GM12878 (cell line): ENCODE results near the gene LRP5. TPM values are rescaled to one million over a fixed set of nuclear protein-coding genes. Genes with fewer than 3 reads are reported as not detected.
A peak's percentile ranks its signal among the peaks of the same experiment; 100 is the strongest.

ENCODE experiments used
- ATAC-seq: fragments of 200-7000 bp; cut with Tn5 transposase; 3 replicates; pipeline ENCODE4 v1.9.1; 2020; ENCODE audit warnings: mild to moderate bottlenecking, moderate library complexity
- BruUV-seq: library from RNA; stranded (reverse); fragments of 400-500 nt; replicated peaks from 2 replicates; lab custom pipeline; 2021; lab: Mats Ljungman, UMichigan
- CTCF ChIA-PET: fragments of 300-600 bp; sonication (Branson Sonifier 250); formaldehyde crosslinking; extraction: SDS; loops from one replicate; lab custom pipeline; 2021; ENCODE audit warnings: inconsistent platforms; lab: Yijun Ruan, JAX
- POLR2A ChIA-PET: fragments of 350-600 bp; formaldehyde crosslinking; extraction: SDS; loops from one replicate; lab custom pipeline; 2021; ENCODE audit warnings: inconsistent platforms; lab: Charles Lee
- RAD21 ChIA-PET: fragments of 300-600 bp; sonication (Branson Sonifier 250); formaldehyde crosslinking; loops from one replicate; lab custom pipeline; 2023; ENCODE audit warnings: antibody characterized with exemption; ENCODE audit not compliant: unreplicated experiment; lab: Charles Lee
- SMC1A ChIA-PET: fragments of 300-600 bp; sonication (Branson Sonifier 250); formaldehyde crosslinking; loops from one replicate; lab custom pipeline; 2023; ENCODE audit not compliant: unreplicated experiment, uncharacterized antibody; lab: Charles Lee
- DNase-seq: peaks from one replicate; pipeline ENCODE4 v3.0.0-alpha.2; 2011; ENCODE audit warnings: low read depth, low spot score
- FAIRE-seq: peaks from 3 replicates; lab custom pipeline; 2011; peaks lifted over from hg19 to GRCh38; lab: Jason Lieb, UNC
- H2AFZ ChIP-seq: 2 replicates; pipeline ENCODE4 v1.6.0; 2011; ENCODE audit warnings: low read depth, low read length, control low read depth; ENCODE audit not compliant: control insufficient read depth
- H3K27ac ChIP-seq: 2 replicates; pipeline ENCODE4 v1.5.1; 2011; ENCODE audit warnings: control low read depth; ENCODE audit not compliant: control insufficient read depth, insufficient read depth
- H3K27me3 ChIP-seq, 2 experiments: replicated peaks in 1 of 2; 2 replicates each; pipeline versions ENCODE4 v1.6.0 to v1.6.1; 2011; ENCODE audit warnings: low read length in 1 of 2; ENCODE audit not compliant: control insufficient read depth in 2 of 2, insufficient read depth in 2 of 2
- H3K36me3 ChIP-seq, 2 experiments: 2 replicates each; pipeline ENCODE4 v1.5.1; 2011; ENCODE audit warnings: low read length in 1 of 2; ENCODE audit not compliant: control insufficient read depth in 2 of 2, insufficient read depth in 2 of 2
- H3K4me1 ChIP-seq: 2 replicates; pipeline ENCODE4 v1.6.1; 2011; ENCODE audit warnings: mild to moderate bottlenecking, low read length, moderate library complexity, mixed read lengths; ENCODE audit not compliant: control insufficient read depth, insufficient read depth
- H3K4me2 ChIP-seq: 2 replicates; pipeline ENCODE4 v1.6.0; 2011; ENCODE audit warnings: control low read depth; ENCODE audit not compliant: control insufficient read depth, insufficient read depth
- H3K4me3 ChIP-seq: fragments of 200-600 bp; sonication (generic); 2 replicates; pipeline ENCODE4 v1.5.1; 2016
- H3K79me2 ChIP-seq: 2 replicates; pipeline ENCODE4 v1.6.0; 2011; ENCODE audit warnings: low read length; ENCODE audit not compliant: control insufficient read depth, insufficient read depth
- H3K9ac ChIP-seq: 2 replicates; pipeline ENCODE4 v1.8.0; 2011; ENCODE audit warnings: low read length, control low read depth, mixed read lengths; ENCODE audit not compliant: control insufficient read depth, insufficient read depth
- H3K9me3 ChIP-seq: replicated peaks from 3 replicates; pipeline ENCODE4 v1.5.1; 2011; ENCODE audit warnings: mild to moderate bottlenecking, low read length; ENCODE audit not compliant: control insufficient read depth, insufficient read depth
- H4K20me1 ChIP-seq: 2 replicates; pipeline ENCODE4 v1.6.0; 2011; ENCODE audit not compliant: control insufficient read depth, insufficient read depth
- ASH2L ChIP-seq: fragments of 300-600, 200-600 bp; sonication (generic); IDR thresholded peaks from 2 replicates; pipeline ENCODE4 v1.6.1; 2017; ENCODE audit warnings: low read depth, mild to moderate bottlenecking, borderline replicate concordance
- BMI1 ChIP-seq: fragments of 450-650 bp; IDR thresholded peaks from 2 replicates; pipeline ENCODE4 v1.6.1; 2016; ENCODE audit warnings: mild to moderate bottlenecking, moderate library complexity, borderline replicate concordance
- CUX1 ChIP-seq: IDR thresholded peaks from 2 replicates; pipeline ENCODE4 v1.6.1; 2012; ENCODE audit warnings: improper control_type of control experiment, low read depth, low read length; ENCODE audit not compliant: insufficient replicate concordance
- FOS ChIP-seq: IDR thresholded peaks from 3 replicates; pipeline ENCODE4 v1.6.1; 2011; ENCODE audit warnings: borderline replicate concordance; ENCODE audit not compliant: insufficient read length; ENCODE audit errors: extremely low read depth
- MEF2B ChIP-seq: fragments of 450-650 bp; IDR thresholded peaks from 2 replicates; pipeline ENCODE4 v1.6.1; 2018; ENCODE audit warnings: mild to moderate bottlenecking, moderate library complexity; ENCODE audit not compliant: partially characterized antibody, poor library complexity, severe bottlenecking
- NR2F1 ChIP-seq: fragments of 450-650 bp; conservative IDR thresholded peaks from 2 replicates; pipeline ENCODE4 v1.6.1; 2017; ENCODE audit warnings: mild to moderate bottlenecking
- SIX5 ChIP-seq: IDR thresholded peaks from 2 replicates; pipeline ENCODE4 v1.6.1; 2011; ENCODE audit warnings: mild to moderate bottlenecking, low read depth, low read length, moderate library complexity; ENCODE audit not compliant: severe bottlenecking
- STAT3 ChIP-seq: IDR thresholded peaks from 2 replicates; pipeline ENCODE4 v1.6.1; 2011; ENCODE audit warnings: low read depth, low read length, improper control_type of control experiment
- YY1 ChIP-seq: IDR thresholded peaks from 2 replicates; pipeline ENCODE4 v1.6.1; 2011; ENCODE audit warnings: low read depth, mild to moderate bottlenecking, low read length
- ZBTB4 ChIP-seq: fragments of 450-650 bp; formaldehyde crosslinking; IDR thresholded peaks from 2 replicates; pipeline ENCODE4 v1.4.0; 2022; ENCODE audit warnings: mild to moderate bottlenecking, moderate library complexity
- ZNF24 ChIP-seq: fragments of 450-650 bp; IDR thresholded peaks from 2 replicates; pipeline ENCODE4 v1.6.1; 2017; ENCODE audit warnings: antibody characterized with exemption, mild to moderate bottlenecking
- WGBS: methylation state at CpG from one replicate; pipeline ENCODE4 v1.1.6; 2016; ENCODE audit warnings: low lambda C conversion rate; ENCODE audit not compliant: insufficient replicate concordance, insufficient coverage; ENCODE audit errors: missing lambda C conversion rate; 5-methylcytosine and 5-hydroxymethylcytosine counted together
- in situ Hi-C: fragments of 300-500 bp; cut with MboI; formaldehyde crosslinking; loops from 9 replicates; pipeline ENCODE4 v1.14.3; 2018; ENCODE audit warnings: mixed read lengths
- intact Hi-C: fragments of 100-400 bp; cut with micrococcal nuclease; formaldehyde crosslinking; loops from one replicate; pipeline ENCODE4 v1.14.2; 2022; ENCODE audit not compliant: unreplicated experiment
- polyA plus RNA-seq, 11 experiments: library from polyadenylated mRNA; depleted of rRNA in 4 of 11; unstranded in 6 of 11; stranded (reverse) in 5 of 11; fragments of >200 nt; fragmentation: Nextera tagmentation in 4 of 11; fragmentation: Illumina TruSeq in 1 of 11; extraction: Ambion mirVana in 4 of 11; extraction: Trizol in 1 of 11; gene quantifications; 1 replicate in 1 of 11; 2 replicates in 10 of 11; pipeline versions ENCODE4 v1.2.1 to v1.2.3, GENCODE V29; 2011 to 2016; ENCODE audit warnings: inconsistent platforms in 2 of 11, missing spikeins in 2 of 11, low read depth in 1 of 11
- total RNA-seq, 4 experiments: library from RNA; depleted of rRNA in 3 of 4; stranded (reverse); fragments of >200 nt in 3 of 4; fragmentation: Illumina TruSeq in 1 of 4; extraction: Trizol in 1 of 4; gene quantifications; 2 replicates each; pipeline versions ENCODE4 v1.2.1 to v1.2.3, GENCODE V29; 2013 to 2021

The LRP5 gene
- total and polyA plus RNA-seq, 10 of the 15 experiments (the other 5 are each of a cell fraction or from before 2014, with no cell fraction given) = 0.37 to 34.0 (median 6.6) TPM

- DNase-seq = no peak
- RAD21 ChIA-PET = interaction anchor here (1.2 kb wide), 1 partner anchor 27 kb away, joined by 3 read pairs; no protein-coding TSS in a partner anchor
- Histone ChIP-seq H3K79me2 (peaks cover 80% of the 10 kb centered on the region), H3K27me3 (no peaks in the 10 kb centered on the region), H2AFZ (no peak overlapping the region), H3K4me1 (peaks cover 43% of the 10 kb centered on the region), H4K20me1 (peaks cover 14% of the 10 kb centered on the region), H3K4me2 (peak overlapping the region; percentile 49; the same call in 1 of the 2 replicates), H3K9me3 (peaks cover 1% of the 10 kb centered on the region; the same call in 1 of the 3 replicates), H3K36me3 (peaks cover 4 to 6% of the 10 kb centered on the region in 2 experiments; a peak in 3 of 4 replicates), H3K9ac (no peak overlapping the region), H3K4me3 (no peak overlapping the region), H3K27ac (no peak overlapping the region)
- no peak for ATAC-seq
- CTCF ChIA-PET = no interaction called here
- BruUV-seq = no TSS peak
- in situ Hi-C loops = no loop called here
- intact Hi-C loops = no loop called here
- TF ChIP-seq FOS = no peak
- TF ChIP-seq NR2F1 = no peak
- TF ChIP-seq SIX5 = no peak
- TF ChIP-seq ASH2L = no peak
- TF ChIP-seq STAT3 = no peak
- TF ChIP-seq ZNF24 = no peak
- TF ChIP-seq BMI1 = no peak
- no peak for TF ChIP-seq YY1
- no peak for TF ChIP-seq CUX1
- no peak for TF ChIP-seq ZBTB4 (CRISPR knock-in tag)
- no peak for TF ChIP-seq MEF2B
- POLR2A ChIA-PET = interaction anchor here (0.9 kb wide), 1 partner anchor 26 kb away, joined by 3 read pairs; no protein-coding TSS in a partner anchor
- SMC1A ChIA-PET = interaction anchor here (0.7 to 2.2 kb wide), 4 partner anchors 11 to 49 kb away, joined by 3 to 8 read pairs (median 4); no protein-coding TSS in a partner anchor
- 97% methylated on average over 2 of the region's 2 CpGs for WGBS
- no peak for FAIRE-seq
These were observed 160.4 kb downstream of the LRP5 start for GRCh38 chr11:68472778-68473177.
